Tibial nerve (tissue), 3 donors: Measurements from ENCODE around the gene WDR88.

Source experiments
- CTCF ChIP-seq, 5 experiments: fragments of 200-600 bp in 3 of 5; fragments of 450-650 bp in 2 of 5; sonication (generic) in 3 of 5; IDR thresholded peaks; one replicate each; pipeline ENCODE4 v1.5.1; 2016 to 2019; ENCODE audit warnings: antibody characterized with exemption in 5 of 5, mild to moderate bottlenecking in 3 of 5, moderate library complexity in 2 of 5
- POLR2A ChIP-seq, 2 donors: fragments of 450-650 bp; IDR thresholded peaks; one replicate each; pipeline ENCODE4 v1.6.1; 2017; ENCODE audit warnings: antibody characterized with exemption in 2 of 2, mild to moderate bottlenecking in 2 of 2, moderate library complexity in 2 of 2

GRCh38 chr19:33093420-33094210 lies 38.3 kb upstream of the WDR88 start:
- TF ChIP-seq CTCF (IDR thresholded peaks at IDR 0.05) = no peak
- TF ChIP-seq POLR2A (IDR thresholded peaks at IDR 0.05) = no peak
